Activated CD4-positive, alpha-beta T cell treated with anti-CD3 and anti-CD28 coated beads for 48 hours (primary cell): ENCODE measurements around the gene CDC42BPA.
"Not testable (repeated sequence)": the region's sequence is repeated elsewhere in the genome, so short reads cannot be mapped to it uniquely, and the experiment has no call there.

ENCODE experiments used
- DNase-seq: peaks from one replicate; pipeline ENCODE4 v3.0.0-alpha.2; 2020

The CDC42BPA gene

DNA sequence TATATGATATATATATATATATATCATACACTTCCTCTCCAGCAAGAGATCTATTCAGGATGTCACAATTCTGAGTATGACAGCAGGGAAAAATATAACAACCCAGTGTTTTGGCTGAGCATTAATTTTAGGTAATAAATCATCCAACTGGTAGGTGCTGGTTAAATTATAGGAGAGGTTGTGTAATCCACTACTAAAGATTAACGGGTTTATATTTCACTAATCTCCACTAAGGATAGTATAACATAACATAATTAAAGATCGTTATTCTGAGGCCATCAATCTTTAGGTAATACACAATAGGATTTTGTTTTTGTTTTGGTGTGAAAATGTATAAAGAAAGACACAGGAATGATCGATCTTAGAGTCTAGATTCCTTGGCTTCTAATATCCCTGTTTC lies 276.0 kb downstream of the CDC42BPA start:
- no peak for DNase-seq

DNA sequence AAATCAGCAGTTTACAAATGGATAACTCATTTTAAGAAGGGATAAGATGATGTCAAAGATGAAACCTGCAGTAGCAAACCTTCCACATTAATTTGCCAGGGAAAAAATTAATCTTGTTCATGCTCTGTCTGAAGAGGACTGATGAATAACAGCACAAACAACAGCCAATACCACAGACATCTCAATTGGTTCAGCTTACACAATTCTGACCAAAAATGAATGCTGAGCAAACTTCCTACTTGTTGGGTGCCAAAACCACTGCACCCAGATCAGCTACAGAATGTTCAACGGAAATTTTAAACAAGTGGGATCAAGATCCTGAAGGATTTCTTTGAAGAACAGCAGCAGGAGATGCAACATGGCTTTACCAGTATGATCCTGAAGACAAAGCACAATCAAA lies 279.9 kb downstream of the CDC42BPA start:
- no peak for DNase-seq

GRCh38 chr1:227037121-227037520 lies 281.2 kb downstream of the CDC42BPA start:
- no peak for DNase-seq

DNA sequence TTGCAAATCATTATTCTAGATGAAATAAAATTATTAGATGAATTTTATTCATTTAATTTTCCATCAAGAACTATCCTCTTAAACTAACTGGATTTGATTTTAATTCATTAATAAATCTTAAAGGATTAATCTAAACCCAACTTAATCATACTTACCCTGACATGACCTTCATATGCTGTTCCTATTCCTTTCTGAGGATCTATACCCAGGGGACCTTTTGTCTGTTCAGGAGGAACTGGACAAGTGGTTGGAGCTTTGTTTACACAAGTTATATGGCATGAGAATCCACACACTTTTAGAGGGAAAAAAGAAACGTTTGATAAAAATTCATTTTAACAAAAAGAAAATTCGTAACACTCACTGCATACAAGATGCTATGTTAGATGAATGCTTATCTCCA lies 283.0 kb downstream of the CDC42BPA start:
- no peak for DNase-seq

DNA sequence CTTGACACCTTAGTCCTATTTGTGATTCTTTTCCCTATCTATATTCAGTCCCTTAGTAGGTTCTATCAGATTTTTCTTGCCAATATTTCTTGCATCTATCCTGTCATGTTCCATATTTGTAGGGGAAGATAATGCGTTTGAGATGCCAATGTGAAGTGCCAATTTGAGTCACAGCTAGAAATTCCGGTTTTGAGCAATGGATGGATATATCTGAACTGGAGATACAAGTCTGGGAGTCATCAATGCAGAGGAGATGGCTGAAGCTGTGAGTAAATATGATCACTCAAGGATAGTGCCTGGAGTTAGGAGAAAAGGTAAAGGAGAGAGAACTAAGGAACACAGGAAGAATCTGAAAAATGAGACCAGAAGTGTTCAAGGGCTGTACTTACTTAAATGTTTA lies 284.4 kb downstream of the CDC42BPA start:
- DNase-seq: no peak

DNA sequence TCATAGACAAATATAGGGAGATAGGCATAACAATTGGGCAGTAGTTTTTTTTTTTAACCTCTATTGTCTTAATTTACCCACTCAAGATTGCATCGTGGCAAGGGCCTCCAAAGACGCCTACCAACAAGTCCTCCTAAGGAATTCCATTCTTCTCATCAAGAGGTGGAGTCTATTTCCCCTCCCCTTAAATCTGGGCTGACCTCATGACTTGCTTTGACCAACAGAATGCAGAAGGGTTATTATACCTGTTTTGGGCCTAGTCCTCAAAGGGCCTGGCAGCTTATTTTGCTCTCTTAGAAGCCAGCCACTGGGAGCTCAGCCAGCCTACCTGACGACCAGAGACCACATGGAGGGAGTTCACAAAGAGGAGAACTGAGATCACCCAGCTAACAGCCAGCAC lies 285.9 kb downstream of the CDC42BPA start:
- DNase-seq: no peak

GRCh38 chr1:227016990-227017389 lies 301.3 kb downstream of the CDC42BPA start:
- DNase-seq: no peak

- no peak for DNase-seq
Observed at GRCh38 chr1:227010645-227011044, 307.6 kb downstream of the CDC42BPA start.

- DNase-seq: no peak
Observed at GRCh38 chr1:227009937-227010336, 308.4 kb downstream of the CDC42BPA start.

GRCh38 chr1:227006226-227006796 lies 312.0 kb downstream of the CDC42BPA start:
- no peak for DNase-seq

DNA sequence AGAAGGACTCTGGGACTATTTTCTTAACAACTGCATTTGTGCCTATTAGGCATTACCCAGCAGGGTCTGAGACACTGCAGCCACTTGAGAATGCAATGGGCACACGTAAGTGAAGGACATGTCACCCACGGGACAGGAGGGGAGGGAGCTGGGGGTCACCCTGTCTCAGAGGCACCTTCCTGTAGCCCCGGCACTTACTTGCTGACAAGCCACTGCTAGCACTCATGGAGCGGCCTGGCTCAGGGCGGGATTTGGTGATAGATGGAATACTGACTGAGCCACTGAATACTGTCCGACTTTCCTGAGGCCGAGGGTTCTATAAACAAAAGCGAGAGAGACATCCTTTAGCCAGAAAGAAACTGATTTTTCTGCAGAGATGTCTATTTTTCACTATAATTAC lies 313.5 kb downstream of the CDC42BPA start:
- DNase-seq: no peak

DNA sequence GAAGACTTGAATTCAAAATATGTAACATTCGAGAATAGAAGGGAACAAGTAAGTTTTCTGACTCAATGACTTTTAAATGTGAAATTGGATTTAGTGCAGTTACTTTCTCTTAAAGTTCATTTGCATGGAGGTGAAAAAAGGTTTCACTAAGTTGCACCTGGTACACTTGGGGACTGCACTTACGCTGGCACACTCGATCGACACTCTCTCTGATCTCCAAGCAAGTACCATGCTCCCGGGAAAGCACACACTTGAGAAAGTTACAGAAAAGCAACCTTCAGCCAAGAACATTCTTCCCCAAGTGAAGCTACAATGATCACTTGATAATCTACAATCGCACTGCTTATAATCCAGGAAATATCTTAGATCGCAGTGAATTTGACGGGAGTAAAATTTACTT lies 315.1 kb downstream of the CDC42BPA start:
- DNase-seq: no peak

- no peak for DNase-seq
Observed at GRCh38 chr1:227002531-227003049, 315.7 kb downstream of the CDC42BPA start.

- not testable (repeated sequence) for DNase-seq
Observed at GRCh38 chr1:226999579-226999978, 318.7 kb downstream of the CDC42BPA start.

GRCh38 chr1:226995365-226996332 lies 322.6 kb downstream of the CDC42BPA start:
- DNase-seq: no peak

DNA sequence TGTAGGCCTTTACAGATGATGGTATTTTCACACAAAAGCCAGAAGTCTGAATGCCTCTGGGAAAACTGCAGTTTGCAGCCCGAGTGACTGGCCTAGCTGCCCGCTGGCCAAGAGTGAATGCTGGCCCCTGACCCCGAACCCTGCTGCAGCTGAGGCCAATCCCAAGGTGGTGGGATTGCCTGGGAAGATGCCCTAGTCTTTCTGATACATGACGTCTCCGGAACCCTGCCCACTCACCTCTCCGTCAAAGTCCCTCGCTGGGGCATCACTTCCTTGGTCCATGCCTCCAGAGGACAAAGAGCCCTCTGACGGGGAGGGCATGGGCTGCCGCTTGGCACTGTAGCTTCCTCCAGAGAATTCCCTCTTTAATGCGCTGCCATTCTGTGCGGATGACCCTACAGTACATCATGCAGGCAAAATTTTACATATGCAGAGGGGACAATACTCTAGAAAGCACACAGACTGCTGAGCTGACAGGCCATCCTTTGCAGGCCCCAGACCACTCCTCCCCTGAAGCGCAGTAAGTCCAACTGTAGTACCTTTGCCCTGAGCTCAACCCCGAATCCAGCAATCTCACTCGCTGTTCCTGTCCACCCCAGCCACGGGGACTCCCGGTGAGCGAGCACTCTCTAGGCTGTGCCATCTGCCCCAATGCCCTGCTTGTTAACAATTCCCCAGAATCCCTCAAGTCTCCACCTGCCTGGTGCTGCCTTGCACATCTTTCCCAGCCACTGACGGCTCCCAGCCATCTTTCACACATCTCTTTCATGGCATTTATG lies 323.5 kb downstream of the CDC42BPA start:
- DNase-seq: no peak

DNA sequence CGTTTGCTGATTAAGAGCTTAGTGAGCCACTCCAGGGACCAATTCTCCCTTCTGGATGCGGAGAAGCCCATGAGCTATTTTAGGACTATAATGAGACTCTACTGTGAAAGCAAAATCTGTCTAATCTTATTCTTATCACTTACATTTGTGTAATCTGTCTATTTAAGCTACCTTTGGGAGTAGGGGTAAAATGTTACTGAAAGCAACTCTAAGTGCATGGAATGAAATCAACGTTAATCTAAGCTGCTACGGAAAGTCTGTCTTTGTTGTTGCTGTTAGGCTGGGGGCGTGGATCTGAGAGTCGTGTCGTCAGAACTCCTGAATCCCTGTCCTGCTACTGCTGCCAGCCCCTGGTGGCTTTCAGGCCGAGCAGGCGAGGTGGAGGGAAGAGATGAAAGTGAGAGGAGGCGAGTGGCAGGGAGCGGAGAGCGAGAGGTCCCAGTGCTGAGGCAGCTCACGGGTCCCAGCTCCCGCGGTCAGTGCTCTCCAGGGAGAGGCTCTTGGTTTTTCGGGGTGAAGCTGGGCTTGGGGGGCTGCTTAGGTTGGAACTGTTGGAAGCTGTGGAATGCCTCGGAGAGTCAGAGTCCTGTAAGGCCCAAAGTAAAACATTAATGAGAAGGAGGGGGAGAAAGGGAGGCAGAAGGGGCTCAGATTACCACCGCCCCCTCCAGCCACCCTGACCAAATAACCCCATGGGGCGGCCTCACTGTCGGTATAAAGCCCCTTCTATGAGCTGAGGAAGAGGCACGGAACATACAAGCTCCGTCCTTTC lies 324.3 kb downstream of the CDC42BPA start:
- no peak for DNase-seq

- no peak for DNase-seq
Observed at GRCh38 chr1:226991920-226992319, 326.4 kb downstream of the CDC42BPA start.

- peak; percentile 76 for DNase-seq
Observed at GRCh38 chr1:226990133-226990716, 328.1 kb downstream of the CDC42BPA start.

GRCh38 chr1:226989085-226989920 lies 329.0 kb downstream of the CDC42BPA start:
- DNase-seq: no peak

DNA sequence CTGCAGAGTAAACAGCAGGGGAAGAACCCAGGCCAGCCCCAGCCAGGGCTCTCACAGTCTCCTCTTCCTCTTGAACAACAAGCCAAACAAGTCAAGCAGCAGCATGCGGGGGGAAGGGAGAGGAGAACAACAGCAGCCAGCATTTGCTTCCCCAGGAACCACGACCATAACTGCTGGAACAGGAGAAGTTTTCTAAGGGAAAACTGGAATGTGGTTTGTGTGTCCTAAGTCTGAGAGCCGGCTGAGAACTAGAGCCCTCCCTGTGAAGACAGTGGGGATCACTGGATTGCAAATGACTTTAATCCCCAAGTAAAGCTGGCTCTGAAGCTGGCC lies 330.0 kb downstream of the CDC42BPA start:
- DNase-seq: no peak
